AG09319 (cell line): ENCODE results near the gene CEMIP.

Experiments
- DNase-seq: peaks from one replicate; pipeline ENCODE4 v3.0.0-alpha.2; 2010; ENCODE audit warnings: low read depth; ENCODE audit errors: extremely low read depth
- CTCF ChIP-seq: IDR thresholded peaks from 2 replicates; pipeline ENCODE4 v1.5.1; 2011; ENCODE audit warnings: low read depth, mild to moderate bottlenecking, inconsistent platforms, low read length, moderate library complexity

CEMIP gene

GRCh38 chr15:80921736-80922410 is 142.7 kb downstream of the CEMIP start:
- no peak for TF ChIP-seq CTCF
- no peak for DNase-seq

- no peak for DNase-seq
- no peak for TF ChIP-seq CTCF
Measured at GRCh38 chr15:80923668-80924067, 144.5 kb downstream of the CEMIP start.

- no peak for TF ChIP-seq CTCF
- DNase-seq = no peak
Measured at GRCh38 chr15:80924278-80924677, 145.1 kb downstream of the CEMIP start.

GRCh38 chr15:80925597-80926059 is 146.5 kb downstream of the CEMIP start:
- TF ChIP-seq CTCF = no peak
- no peak for DNase-seq

GRCh38 chr15:80926126-80926525 is 147.0 kb downstream of the CEMIP start:
- no peak for DNase-seq
- TF ChIP-seq CTCF = no peak

GRCh38 chr15:80929225-80929624 is 150.1 kb downstream of the CEMIP start:
- DNase-seq = no peak
- no peak for TF ChIP-seq CTCF

GRCh38 chr15:80929689-80930088 is 150.5 kb downstream of the CEMIP start:
- no peak for DNase-seq
- no peak for TF ChIP-seq CTCF
